Spleen (tissue), 11 donors: ENCODE measurements around the gene NRAP. TPM values are rescaled to one million over a fixed set of nuclear protein-coding genes. Genes with fewer than 3 reads are reported as not detected.
A peak's percentile ranks its signal among the peaks of the same experiment; 100 is the strongest.

Source experiments
- DNase-seq: peaks from one replicate; pipeline ENCODE4 v3.0.0-alpha.2; 2020
- H3K27ac ChIP-seq, 8 donors: fragments of 200-600 bp; sonication (generic) in 7 of 8; 1 replicate in 4 of 8; 2 replicates in 4 of 8; pipeline versions ENCODE4 v1.5.0 to v1.8.0; 2016 to 2021; ENCODE audit warnings: inconsistent platforms in 4 of 8, mild to moderate bottlenecking in 4 of 8, moderate library complexity in 1 of 8
- H3K27me3 ChIP-seq, 7 donors: fragments of 200-600 bp; sonication (generic) in 6 of 7; replicated peaks in 1 of 7; 1 replicate in 4 of 7; 2 replicates in 3 of 7; pipeline versions ENCODE4 v1.5.0 to v1.8.0; 2016 to 2021; ENCODE audit warnings: inconsistent platforms in 3 of 7, mild to moderate bottlenecking in 1 of 7
- H3K36me3 ChIP-seq, 6 donors: fragments of 200-600 bp; sonication (generic) in 5 of 6; 1 replicate in 4 of 6; 2 replicates in 2 of 6; pipeline versions ENCODE4 v1.5.0 to v1.8.0; 2016 to 2021; ENCODE audit warnings: inconsistent platforms in 2 of 6
- H3K4me1 ChIP-seq, 6 donors: fragments of 200-600 bp; sonication (generic) in 5 of 6; 1 replicate in 3 of 6; 2 replicates in 3 of 6; pipeline versions ENCODE4 v1.5.0 to v1.8.0; 2016 to 2021; ENCODE audit warnings: inconsistent platforms in 3 of 6
- H3K4me3 ChIP-seq, 8 donors: fragments of 200-600 bp; sonication (generic) in 7 of 8; 1 replicate in 4 of 8; 2 replicates in 4 of 8; pipeline versions ENCODE4 v1.5.0 to v1.8.0; 2016 to 2021; ENCODE audit warnings: inconsistent platforms in 4 of 8, mild to moderate bottlenecking in 4 of 8, moderate library complexity in 2 of 8
- H3K9me3 ChIP-seq, 8 donors: fragments of 200-600 bp; sonication (generic) in 7 of 8; 1 replicate in 4 of 8; 2 replicates in 4 of 8; pipeline versions ENCODE4 v1.5.0 to v1.8.0; 2016 to 2021; ENCODE audit warnings: inconsistent platforms in 4 of 8
- POLR2A ChIP-seq, 3 donors: fragments of 450-650 bp; IDR thresholded peaks; one replicate each; pipeline ENCODE4 v1.5.1; 2017; ENCODE audit warnings: antibody characterized with exemption in 3 of 3, mild to moderate bottlenecking in 1 of 3
- POLR2AphosphoS5 ChIP-seq, 3 donors: sonication (generic); formaldehyde crosslinking; IDR thresholded peaks; one replicate each; pipeline ENCODE4 v1.5.1; 2017; ENCODE audit warnings: antibody characterized with exemption in 3 of 3
- WGBS, 5 donors: extraction: QIAGEN DNeasy Blood & Tissue Kit in 3 of 5; methylation state at CpG; one replicate each; pipeline versions ENCODE4 v1.1.5 to v1.1.7; 2013 to 2018; 5-methylcytosine and 5-hydroxymethylcytosine counted together
- intact Hi-C: fragments of 100-400 bp; cut with DNase I; formaldehyde crosslinking; loops from one replicate; pipeline ENCODE4 v1.15.0; 2023; ENCODE audit warnings: low total_unique reads
- polyA plus RNA-seq, 3 donors: library from polyadenylated mRNA; stranded (reverse); fragments of 200-250 nt; gene quantifications; one replicate each; pipeline ENCODE4 v1.2.1, GENCODE V29; 2013
- total RNA-seq, 7 donors: library from RNA; depleted of rRNA in 3 of 7; stranded (reverse); fragments of >200 nt in 3 of 7; fragmentation: NEBNext Ultra II Directional in 4 of 7; extraction: Animal tissue kit (Norgen Biotek cat#: 25700) in 4 of 7; gene quantifications; one replicate each; pipeline versions ENCODE4 v1.1.0 to v1.2.1, GENCODE V29; 2016 to 2021
- TF ChIP-seq, protein P1 (sequence below), 11 experiments: fragments of 200-600 bp in 7 of 11; fragments of 450-650 bp in 4 of 11; sonication (generic) in 4 of 11; IDR thresholded peaks in 8 of 11; conservative IDR thresholded peaks in 3 of 11; 1 replicate in 7 of 11; 2 replicates in 4 of 11; pipeline versions ENCODE4 v1.4.0 to v1.8.0; 2016 to 2021; ENCODE audit warnings: antibody characterized with exemption in 11 of 11, inconsistent platforms in 4 of 11, mild to moderate bottlenecking in 1 of 11
- donor health status: healthy with polysubstance abuse.
- donor health status: DM: no; HTN: no; CAD: no; lungs with moderate emphysema.
- donor health status: DM: no; HTN: no; CAD: no.
- donor health status: Bipolar disorder and iron deficiency.
- donor health status: healthy.
- donor health status: DM: no; HTN: no; CAD: no.
- donor health status: DM: yes; HTN: yes; CAD: no.

The NRAP gene
- total and polyA plus RNA-seq, 10 donors: 0.03 to 0.13 (median 0.04) TPM; not detected in 6

DNA sequence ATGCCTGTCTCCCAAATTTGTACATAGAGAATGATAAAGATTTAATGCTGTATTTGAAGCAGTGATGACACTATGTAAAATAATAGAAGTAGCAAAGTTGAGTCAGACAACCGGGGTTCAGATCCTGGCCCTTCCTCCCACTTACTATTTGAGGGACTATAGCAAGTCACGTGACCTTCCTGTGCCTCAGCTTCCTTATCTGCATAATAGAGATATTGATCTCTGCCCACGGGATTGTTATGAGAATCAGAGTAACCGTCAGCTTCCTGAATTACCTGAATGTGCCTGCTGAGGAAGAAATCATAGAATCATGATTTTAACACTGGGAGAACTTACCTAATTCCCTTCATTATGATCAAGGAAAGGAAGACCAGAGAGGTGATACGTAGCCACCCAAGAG lies 42.8 kb upstream of the NRAP start:
- no peak for DNase-seq
- Histone ChIP-seq H3K27ac (no peak overlapping the region), H3K36me3 (peaks cover 0 to 45% (median 0%) of the 10 kb centered on the region in 6 donors), H3K9me3 (no peaks in the 10 kb centered on the region), H3K4me3 (no peak overlapping the region), H3K27me3 (no peaks in the 10 kb centered on the region), H3K4me1 (peaks cover 11 to 51% (median 22%) of the 10 kb centered on the region in 6 donors)
- intact Hi-C loops: no loop called here
- WGBS, 5 donors: 66 to 72% (median 71%) methylated on average over 5 of the region's 5 CpGs
- TF ChIP-seq POLR2A (IDR thresholded peaks at IDR 0.05) (no peak), POLR2AphosphoS5 (IDR thresholded peaks at IDR 0.05) (no peak)
- TF ChIP-seq, protein P1, sequence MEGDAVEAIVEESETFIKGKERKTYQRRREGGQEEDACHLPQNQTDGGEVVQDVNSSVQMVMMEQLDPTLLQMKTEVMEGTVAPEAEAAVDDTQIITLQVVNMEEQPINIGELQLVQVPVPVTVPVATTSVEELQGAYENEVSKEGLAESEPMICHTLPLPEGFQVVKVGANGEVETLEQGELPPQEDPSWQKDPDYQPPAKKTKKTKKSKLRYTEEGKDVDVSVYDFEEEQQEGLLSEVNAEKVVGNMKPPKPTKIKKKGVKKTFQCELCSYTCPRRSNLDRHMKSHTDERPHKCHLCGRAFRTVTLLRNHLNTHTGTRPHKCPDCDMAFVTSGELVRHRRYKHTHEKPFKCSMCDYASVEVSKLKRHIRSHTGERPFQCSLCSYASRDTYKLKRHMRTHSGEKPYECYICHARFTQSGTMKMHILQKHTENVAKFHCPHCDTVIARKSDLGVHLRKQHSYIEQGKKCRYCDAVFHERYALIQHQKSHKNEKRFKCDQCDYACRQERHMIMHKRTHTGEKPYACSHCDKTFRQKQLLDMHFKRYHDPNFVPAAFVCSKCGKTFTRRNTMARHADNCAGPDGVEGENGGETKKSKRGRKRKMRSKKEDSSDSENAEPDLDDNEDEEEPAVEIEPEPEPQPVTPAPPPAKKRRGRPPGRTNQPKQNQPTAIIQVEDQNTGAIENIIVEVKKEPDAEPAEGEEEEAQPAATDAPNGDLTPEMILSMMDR (IDR thresholded peaks at IDR 0.05 in 8 of 11, conservative IDR thresholded peaks at IDR 0.05 in 3 of 11): no peak

DNA sequence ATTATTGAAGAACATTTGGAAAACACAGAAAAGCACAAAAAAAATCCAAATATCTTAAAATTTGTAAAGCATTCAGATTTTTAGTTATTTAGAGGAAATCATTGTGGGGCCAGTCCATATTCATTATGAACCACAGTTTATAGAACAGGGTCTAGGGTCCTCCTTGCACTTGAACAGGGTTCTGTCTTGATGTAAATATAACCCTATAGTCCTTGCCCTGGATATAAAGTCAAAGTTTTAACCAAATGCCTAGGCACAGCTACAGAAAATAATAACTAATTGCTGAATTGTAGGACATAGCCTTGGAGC lies 41.5 kb upstream of the NRAP start:
- Histone ChIP-seq H3K9me3 (no peaks in the 10 kb centered on the region), H3K27me3 (no peaks in the 10 kb centered on the region), H3K36me3 (peaks cover 0 to 46% (median under 1%) of the 10 kb centered on the region in 6 donors), H3K27ac (no peak overlapping the region), H3K4me1 (peaks cover 11 to 51% (median 21%) of the 10 kb centered on the region in 6 donors), H3K4me3 (no peak overlapping the region)
- no peak for TF ChIP-seq POLR2AphosphoS5 (IDR thresholded peaks at IDR 0.05)
- TF ChIP-seq, protein P1 (IDR thresholded peaks at IDR 0.05 in 8 of 11, conservative IDR thresholded peaks at IDR 0.05 in 3 of 11): peak in 1 of 11 experiments; percentile 6
- intact Hi-C loops: no loop called here
- no peak for DNase-seq

DNA sequence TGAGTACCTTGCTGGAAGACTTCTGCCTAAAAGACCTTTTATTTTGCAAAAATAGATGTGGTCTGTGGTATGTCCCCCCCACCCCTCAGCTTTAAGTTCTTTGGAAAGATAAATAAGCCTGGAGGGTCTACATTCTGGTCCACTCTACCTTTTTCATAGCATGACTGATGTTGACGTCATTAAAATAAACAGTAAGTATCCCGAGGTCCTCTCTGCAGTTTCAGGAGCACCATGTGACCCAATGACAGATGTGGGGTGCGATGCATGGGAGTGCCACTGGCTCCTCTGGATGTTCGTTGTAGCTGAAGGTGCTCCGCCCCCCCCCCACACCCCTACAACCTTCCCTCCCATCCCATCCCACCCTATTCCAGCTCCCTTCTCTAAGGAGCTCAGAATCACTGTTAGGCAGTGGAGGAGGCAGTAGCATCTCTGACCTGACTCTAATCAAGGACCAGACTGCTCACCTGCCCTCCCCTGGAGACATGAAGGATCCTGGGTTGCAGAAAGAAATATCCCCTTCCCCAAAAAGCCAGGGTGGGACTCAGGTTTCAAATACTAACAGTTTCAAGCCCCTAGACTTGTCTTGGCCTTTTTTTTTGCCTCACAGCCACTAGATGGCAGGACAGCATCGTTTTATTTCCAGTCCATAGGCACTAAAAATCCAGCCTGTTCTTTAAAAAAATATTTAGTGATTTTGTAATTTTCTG lies 40.9 kb upstream of the NRAP start:
- peaks cover 8 to 46% (median 17%) of the 10 kb centered on the region in 6 donors for H3K4me1 ChIP-seq
- H3K27ac ChIP-seq: no peak overlapping the region
- no peak for DNase-seq
- TF ChIP-seq POLR2AphosphoS5 (IDR thresholded peaks at IDR 0.05): no peak
- TF ChIP-seq, protein P1 (IDR thresholded peaks at IDR 0.05 in 8 of 11, conservative IDR thresholded peaks at IDR 0.05 in 3 of 11): peak in 9 of 11 experiments; percentile 14 to 63 (median 49)
- no peaks in the 10 kb centered on the region for H3K9me3 ChIP-seq
- WGBS, 5 donors: 53 to 74% (median 69%) methylated on average over 6 of the region's 6 CpGs
- intact Hi-C loops: no loop called here
- no peaks in the 10 kb centered on the region for H3K27me3 ChIP-seq
- H3K4me3 ChIP-seq: no peak overlapping the region
- peaks cover 0 to 51% (median 3%) of the 10 kb centered on the region in 6 donors for H3K36me3 ChIP-seq

DNA sequence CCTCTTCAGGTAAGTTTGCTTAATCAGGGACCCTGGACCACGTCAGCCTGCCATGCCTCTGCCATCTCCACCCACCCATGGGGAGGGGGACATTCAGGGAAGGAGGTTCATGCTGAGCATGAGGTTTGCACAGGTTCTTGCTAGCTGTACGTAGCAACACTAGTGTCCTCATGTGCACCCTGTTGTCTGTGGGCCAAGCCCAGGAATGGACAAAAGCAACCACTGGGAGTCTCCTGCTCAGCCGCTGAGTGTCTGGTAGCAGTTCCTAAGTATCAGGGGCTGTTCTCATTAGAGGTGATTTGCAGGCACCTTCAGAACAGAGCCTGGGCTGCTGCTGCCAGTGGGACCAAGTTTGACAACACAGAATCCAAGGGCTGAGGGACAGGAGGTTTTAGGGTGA lies 33.8 kb upstream of the NRAP start:
- Histone ChIP-seq H3K36me3 (peaks cover 0 to 92% (median 36%) of the 10 kb centered on the region in 6 donors), H3K27ac (no peak overlapping the region), H3K4me3 (no peak overlapping the region), H3K27me3 (no peaks in the 10 kb centered on the region), H3K4me1 (no peaks in the 10 kb centered on the region), H3K9me3 (peaks cover 3 to 25% (median 20%) of the 10 kb centered on the region in 8 donors)
- no peak for TF ChIP-seq POLR2A (IDR thresholded peaks at IDR 0.05)
- TF ChIP-seq, protein P1 (IDR thresholded peaks at IDR 0.05 in 8 of 11, conservative IDR thresholded peaks at IDR 0.05 in 3 of 11): no peak
- no peak for TF ChIP-seq POLR2AphosphoS5 (IDR thresholded peaks at IDR 0.05)
- 80 to 97% (median 93%) methylated on average over 2 to 3 of the region's 3 CpGs for WGBS, 5 donors
- intact Hi-C loops: no loop called here
- DNase-seq: no peak
